Measurements from ENCODE around the gene CNTN4. TPM values are rescaled to one million over a fixed set of nuclear protein-coding genes. Genes with fewer than 3 reads are reported as not detected.

CNTN4 gene
- total RNA-seq, 4 donors from 2014 or later: 5.8 to 15.5 (median 9.0) TPM

DNA sequence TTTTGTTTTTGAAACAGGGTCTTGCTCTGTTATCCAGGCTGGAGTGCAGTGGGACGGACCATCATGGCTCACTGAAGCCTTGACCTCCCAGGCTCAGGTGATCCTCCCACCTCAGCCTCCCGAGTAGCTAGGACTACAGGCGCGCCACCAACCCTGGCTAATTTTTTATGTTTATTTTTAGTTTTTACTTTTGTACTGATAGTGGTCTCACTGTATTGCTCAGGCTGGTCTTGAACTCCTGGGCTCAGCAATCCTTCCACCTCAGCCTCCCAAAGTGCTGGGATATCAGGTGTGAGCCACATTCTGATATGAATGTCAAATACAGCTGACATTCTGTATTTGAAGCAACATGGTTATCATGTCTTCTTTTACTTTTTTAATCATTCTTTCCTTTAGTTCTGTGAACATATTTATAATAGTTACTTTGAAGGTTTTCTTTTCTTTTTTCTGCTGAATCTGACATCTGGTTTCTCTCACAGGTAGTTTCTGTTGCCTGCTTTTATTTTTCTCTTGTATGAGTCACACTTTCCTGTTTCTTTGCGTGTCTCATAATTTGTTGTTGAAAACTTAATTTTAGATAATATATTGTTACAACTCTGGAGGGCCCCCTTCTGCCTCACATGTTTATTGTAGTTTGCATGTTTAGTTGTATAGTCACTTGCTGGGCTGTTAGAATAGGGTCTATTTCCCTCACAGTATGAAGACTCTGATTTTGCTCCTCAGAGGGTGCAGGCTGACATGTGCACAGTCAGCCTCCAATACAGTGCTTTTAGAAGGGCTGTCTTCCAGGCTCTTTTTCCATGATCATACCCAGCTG lies 8.4 kb upstream of the CNTN4 start:
- peaks cover 0 to 9% (median 0%) of the 10 kb centered on the region in 3 donors for H3K9me3 ChIP-seq
- H3K4me1 ChIP-seq: no peaks in the 10 kb centered on the region
- TF ChIP-seq POLR2A (IDR thresholded peaks at IDR 0.05): no peak
- TF ChIP-seq, protein P1, sequence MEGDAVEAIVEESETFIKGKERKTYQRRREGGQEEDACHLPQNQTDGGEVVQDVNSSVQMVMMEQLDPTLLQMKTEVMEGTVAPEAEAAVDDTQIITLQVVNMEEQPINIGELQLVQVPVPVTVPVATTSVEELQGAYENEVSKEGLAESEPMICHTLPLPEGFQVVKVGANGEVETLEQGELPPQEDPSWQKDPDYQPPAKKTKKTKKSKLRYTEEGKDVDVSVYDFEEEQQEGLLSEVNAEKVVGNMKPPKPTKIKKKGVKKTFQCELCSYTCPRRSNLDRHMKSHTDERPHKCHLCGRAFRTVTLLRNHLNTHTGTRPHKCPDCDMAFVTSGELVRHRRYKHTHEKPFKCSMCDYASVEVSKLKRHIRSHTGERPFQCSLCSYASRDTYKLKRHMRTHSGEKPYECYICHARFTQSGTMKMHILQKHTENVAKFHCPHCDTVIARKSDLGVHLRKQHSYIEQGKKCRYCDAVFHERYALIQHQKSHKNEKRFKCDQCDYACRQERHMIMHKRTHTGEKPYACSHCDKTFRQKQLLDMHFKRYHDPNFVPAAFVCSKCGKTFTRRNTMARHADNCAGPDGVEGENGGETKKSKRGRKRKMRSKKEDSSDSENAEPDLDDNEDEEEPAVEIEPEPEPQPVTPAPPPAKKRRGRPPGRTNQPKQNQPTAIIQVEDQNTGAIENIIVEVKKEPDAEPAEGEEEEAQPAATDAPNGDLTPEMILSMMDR (IDR thresholded peaks at IDR 0.05): no peak
- no peak for TF ChIP-seq POLR2AphosphoS5 (IDR thresholded peaks at IDR 0.05)
- TF ChIP-seq EP300 (IDR thresholded peaks at IDR 0.05): no peak
- 44 to 76% methylated on average over 2 to 5 of the region's 5 CpGs for WGBS, 2 donors (ENCODE audit: low coverage in 1 of 2)
- no peak overlapping the region for H3K4me3 ChIP-seq
- H3K36me3 ChIP-seq: no peaks in the 10 kb centered on the region
- peaks cover 20% of the 10 kb centered on the region for H3K27me3 ChIP-seq
- ATAC-seq: no peak
- no peak overlapping the region for H3K27ac ChIP-seq

DNA sequence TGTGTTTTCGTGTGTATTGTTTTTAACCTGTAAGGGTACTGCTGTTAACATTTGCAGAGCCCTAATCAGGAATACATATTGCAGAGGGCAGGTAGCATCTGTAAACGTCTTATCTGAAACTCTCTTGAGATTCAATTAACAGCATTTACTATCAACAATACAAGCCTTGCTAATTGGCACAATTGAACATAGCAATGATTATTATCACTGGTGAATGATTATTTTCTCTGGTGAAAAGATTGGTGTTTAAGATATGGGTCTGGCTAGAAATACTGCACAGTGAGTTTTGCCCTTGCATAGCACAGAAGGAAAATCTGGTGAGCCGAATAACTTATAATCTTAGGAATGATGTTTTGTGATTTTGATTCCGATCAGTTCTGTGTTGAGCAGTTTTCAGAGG lies 5.9 kb upstream of the CNTN4 start:
- H3K36me3 ChIP-seq: no peaks in the 10 kb centered on the region
- H3K9me3 ChIP-seq: no peaks in the 10 kb centered on the region
- 62 to 65% methylated on average over 4 of the region's 4 CpGs for WGBS, 2 donors (ENCODE audit: low coverage in 1 of 2)
- ATAC-seq: no peak
- TF ChIP-seq, protein P1 (IDR thresholded peaks at IDR 0.05): no peak
- TF ChIP-seq POLR2A (IDR thresholded peaks at IDR 0.05): no peak
- no peak for TF ChIP-seq POLR2AphosphoS5 (IDR thresholded peaks at IDR 0.05)
- TF ChIP-seq EP300 (IDR thresholded peaks at IDR 0.05): no peak
- peaks cover 0 to 4% (median 0%) of the 10 kb centered on the region in 3 donors for H3K4me1 ChIP-seq
- peaks cover 39% of the 10 kb centered on the region for H3K27me3 ChIP-seq
- no peak overlapping the region for H3K4me3 ChIP-seq
- H3K27ac ChIP-seq: no peak overlapping the region

DNA sequence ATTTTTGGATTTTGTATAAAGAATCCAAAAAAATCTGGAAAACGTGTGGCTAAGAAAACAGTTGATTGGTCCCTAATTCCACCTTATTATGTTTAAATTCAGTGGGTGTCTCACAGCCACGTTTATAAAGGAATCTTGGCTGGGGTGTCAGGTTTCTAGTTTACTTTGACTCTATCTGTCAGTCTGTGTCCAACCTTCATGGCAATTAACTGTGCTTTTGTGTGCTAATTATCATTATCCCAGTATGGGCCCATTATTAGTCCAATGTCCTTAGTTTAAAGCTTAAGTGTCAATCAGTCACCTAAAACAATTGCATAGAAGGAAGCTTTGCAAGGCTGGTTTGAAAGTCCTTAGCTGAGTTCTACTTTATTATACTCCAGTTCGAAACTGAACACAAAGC lies 3.7 kb upstream of the CNTN4 start:
- peaks cover 60% of the 10 kb centered on the region for H3K27me3 ChIP-seq
- no peaks in the 10 kb centered on the region for H3K9me3 ChIP-seq
- no peak overlapping the region for H3K27ac ChIP-seq
- TF ChIP-seq POLR2A (IDR thresholded peaks at IDR 0.05): no peak
- TF ChIP-seq EP300 (IDR thresholded peaks at IDR 0.05): no peak
- TF ChIP-seq, protein P1 (IDR thresholded peaks at IDR 0.05): no peak
- TF ChIP-seq POLR2AphosphoS5 (IDR thresholded peaks at IDR 0.05): no peak
- no peaks in the 10 kb centered on the region for H3K36me3 ChIP-seq
- H3K4me1 ChIP-seq: peaks cover 0 to 23% (median 0%) of the 10 kb centered on the region in 3 donors
- no peak overlapping the region for H3K4me3 ChIP-seq
- 57 to 62% methylated on average over 3 of the region's 3 CpGs for WGBS, 2 donors (ENCODE audit: low coverage in 1 of 2)
- ATAC-seq: no peak

DNA sequence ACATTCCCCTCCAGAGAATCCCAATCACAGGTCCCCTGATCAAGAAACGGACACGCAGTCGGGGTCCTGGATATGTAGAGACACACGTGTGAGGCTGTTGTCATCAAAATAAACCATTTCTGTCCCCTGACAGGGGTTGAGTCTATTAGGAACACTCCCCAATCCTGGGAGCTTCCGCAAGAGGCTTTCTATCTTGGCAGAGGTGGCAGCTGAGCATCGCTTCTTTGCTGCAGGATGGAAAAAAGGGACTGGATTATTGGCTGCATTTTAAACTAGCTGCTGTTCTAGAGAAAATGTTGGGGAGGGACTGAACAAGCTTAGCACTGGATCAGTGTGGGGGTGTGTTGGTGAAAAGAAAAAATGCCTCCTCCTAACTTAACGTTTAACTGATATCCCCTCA lies 2.5 kb upstream of the CNTN4 start:
- Histone ChIP-seq H3K9me3 (no peaks in the 10 kb centered on the region), H3K36me3 (no peaks in the 10 kb centered on the region), H3K27ac (no peak overlapping the region), H3K4me1 (peaks cover 0 to 23% (median 0%) of the 10 kb centered on the region in 3 donors), H3K27me3 (peaks cover 72% of the 10 kb centered on the region), H3K4me3 (no peak overlapping the region)
- 0 to 7% methylated on average over 3 to 4 of the region's 7 CpGs for WGBS, 2 donors (ENCODE audit: low coverage in 1 of 2)
- TF ChIP-seq EP300 (IDR thresholded peaks at IDR 0.05): no peak
- no peak for TF ChIP-seq POLR2A (IDR thresholded peaks at IDR 0.05)
- TF ChIP-seq POLR2AphosphoS5 (IDR thresholded peaks at IDR 0.05): no peak
- TF ChIP-seq, protein P1 (IDR thresholded peaks at IDR 0.05): no peak
- no peak for ATAC-seq

All from gastroesophageal sphincter (tissue), 4 donors.